ENCODE measurements around the gene HS6ST3. TPM values are rescaled to one million over a fixed set of nuclear protein-coding genes. Genes with fewer than 3 reads are reported as not detected.
A peak's percentile ranks its signal among the peaks of the same experiment; 100 is the strongest.

Gene HS6ST3
- total RNA-seq, 1 experiment from 2014 or later = not detected

- no TSS peak for BruUV-seq (replicated peaks)
- H3K9me3 Mint-ChIP-seq (ENCODE audit: unreplicated experiment) = no peaks in the 10 kb centered on the region
- no peaks in the 10 kb centered on the region for H3K27me3 ChIP-seq (replicated peaks; ENCODE audit: control insufficient read depth, insufficient read depth, low read length)
- H3K36me3 Mint-ChIP-seq (ENCODE audit: insufficient read depth, unreplicated experiment) = no peaks in the 10 kb centered on the region
- no peak overlapping the region for H3K27ac Mint-ChIP-seq (ENCODE audit: unreplicated experiment)
- H3K4me1 ChIP-seq = peaks cover 9% of the 10 kb centered on the region
- intact Hi-C loops (cut with micrococcal nuclease; ENCODE audit: unreplicated experiment) = no loop called here
- peaks cover 14% of the 10 kb centered on the region for H3K27me3 Mint-ChIP-seq (ENCODE audit: insufficient read depth, unreplicated experiment)
- no peak overlapping the region for H3K4me3 ChIP-seq (ENCODE audit: low read depth, low read length)
- H3K9me3 ChIP-seq = peaks cover 4% of the 10 kb centered on the region; the same call in 1 of the 2 replicates
- H3K4me1 Mint-ChIP-seq (ENCODE audit: low read depth, unreplicated experiment) = no peaks in the 10 kb centered on the region
- POLR2A ChIA-PET = no interaction called here
- H3K4me3 Mint-ChIP-seq (ENCODE audit: unreplicated experiment) = no peak overlapping the region
- CTCF ChIA-PET = no interaction called here
- TF ChIP-seq, protein P1, sequence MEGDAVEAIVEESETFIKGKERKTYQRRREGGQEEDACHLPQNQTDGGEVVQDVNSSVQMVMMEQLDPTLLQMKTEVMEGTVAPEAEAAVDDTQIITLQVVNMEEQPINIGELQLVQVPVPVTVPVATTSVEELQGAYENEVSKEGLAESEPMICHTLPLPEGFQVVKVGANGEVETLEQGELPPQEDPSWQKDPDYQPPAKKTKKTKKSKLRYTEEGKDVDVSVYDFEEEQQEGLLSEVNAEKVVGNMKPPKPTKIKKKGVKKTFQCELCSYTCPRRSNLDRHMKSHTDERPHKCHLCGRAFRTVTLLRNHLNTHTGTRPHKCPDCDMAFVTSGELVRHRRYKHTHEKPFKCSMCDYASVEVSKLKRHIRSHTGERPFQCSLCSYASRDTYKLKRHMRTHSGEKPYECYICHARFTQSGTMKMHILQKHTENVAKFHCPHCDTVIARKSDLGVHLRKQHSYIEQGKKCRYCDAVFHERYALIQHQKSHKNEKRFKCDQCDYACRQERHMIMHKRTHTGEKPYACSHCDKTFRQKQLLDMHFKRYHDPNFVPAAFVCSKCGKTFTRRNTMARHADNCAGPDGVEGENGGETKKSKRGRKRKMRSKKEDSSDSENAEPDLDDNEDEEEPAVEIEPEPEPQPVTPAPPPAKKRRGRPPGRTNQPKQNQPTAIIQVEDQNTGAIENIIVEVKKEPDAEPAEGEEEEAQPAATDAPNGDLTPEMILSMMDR (IDR thresholded peaks at IDR 0.05; ENCODE audit: insufficient read depth in 1 of 2, low read depth in 1 of 2, low read length in 1 of 2, severe bottlenecking in 1 of 2, unreplicated experiment in 1 of 2) = no peak
- no peaks in the 10 kb centered on the region for H3K36me3 ChIP-seq (ENCODE audit: control insufficient read depth, insufficient read depth, low read length)
- no peak for DNase-seq
Observed at GRCh38 chr13:96844195-96844594, 754.3 kb downstream of the HS6ST3 start.

GRCh38 chr13:96844616-96845015 lies 754.7 kb downstream of the HS6ST3 start:
- H3K4me3 Mint-ChIP-seq (ENCODE audit: unreplicated experiment) = no peak overlapping the region
- DNase-seq = no peak
- intact Hi-C loops (cut with micrococcal nuclease; ENCODE audit: unreplicated experiment) = no loop called here
- Histone ChIP-seq H3K36me3 (ENCODE audit: control insufficient read depth, insufficient read depth, low read length) (no peaks in the 10 kb centered on the region), H3K4me1 (peaks cover 9% of the 10 kb centered on the region), H3K27me3 (replicated peaks; ENCODE audit: control insufficient read depth, insufficient read depth, low read length) (no peaks in the 10 kb centered on the region), H3K4me3 (ENCODE audit: low read depth, low read length) (no peak overlapping the region), H3K9me3 (peaks cover 4% of the 10 kb centered on the region; the same call in 1 of the 2 replicates)
- H3K9me3 Mint-ChIP-seq (ENCODE audit: unreplicated experiment) = no peaks in the 10 kb centered on the region
- BruUV-seq (replicated peaks) = no TSS peak
- no peaks in the 10 kb centered on the region for H3K4me1 Mint-ChIP-seq (ENCODE audit: low read depth, unreplicated experiment)
- CTCF ChIA-PET = no interaction called here
- H3K27me3 Mint-ChIP-seq (ENCODE audit: insufficient read depth, unreplicated experiment) = peaks cover 13% of the 10 kb centered on the region
- H3K27ac Mint-ChIP-seq (ENCODE audit: unreplicated experiment) = no peak overlapping the region
- TF ChIP-seq, protein P1 (IDR thresholded peaks at IDR 0.05; ENCODE audit: insufficient read depth in 1 of 2, low read depth in 1 of 2, low read length in 1 of 2, severe bottlenecking in 1 of 2, unreplicated experiment in 1 of 2) = no peak
- POLR2A ChIA-PET = no interaction called here
- no peaks in the 10 kb centered on the region for H3K36me3 Mint-ChIP-seq (ENCODE audit: insufficient read depth, unreplicated experiment)

DNA sequence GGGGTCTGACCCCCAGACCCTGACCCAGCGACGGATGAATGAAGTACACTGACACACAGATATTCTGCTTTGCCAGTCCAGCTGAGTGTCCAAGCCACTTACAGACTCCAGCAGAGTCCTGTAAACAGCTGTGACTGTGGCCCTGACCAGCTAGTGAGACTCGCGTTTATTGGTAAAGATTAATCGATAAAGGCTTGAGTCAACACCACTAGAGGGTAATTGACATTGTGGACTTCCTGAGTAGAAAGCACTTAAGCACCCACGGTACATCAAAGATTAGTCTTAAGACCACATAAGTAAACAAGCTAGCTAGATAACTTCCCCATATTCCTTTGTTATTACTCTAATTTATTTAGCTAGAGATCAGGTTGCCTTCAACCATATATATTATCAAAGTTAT lies 758.4 kb downstream of the HS6ST3 start:
- CTCF ChIA-PET = interaction anchor here (0.6 kb wide), 1 partner anchor 277 kb away, joined by 8 read pairs; no protein-coding TSS in a partner anchor

More for the DNA sequence above, 758.4 kb downstream of the HS6ST3 start:
- no TSS peak for BruUV-seq (replicated peaks)
- TF ChIP-seq, protein P1 (IDR thresholded peaks at IDR 0.05; ENCODE audit: insufficient read depth in 1 of 2, low read depth in 1 of 2, low read length in 1 of 2, severe bottlenecking in 1 of 2, unreplicated experiment in 1 of 2) = no peak
- Histone ChIP-seq H3K4me3 (ENCODE audit: low read depth, low read length) (no peak overlapping the region), H3K36me3 (ENCODE audit: control insufficient read depth, insufficient read depth, low read length) (no peaks in the 10 kb centered on the region), H3K4me1 (peaks cover 9% of the 10 kb centered on the region), H3K9me3 (peaks cover 4% of the 10 kb centered on the region; the same call in 1 of the 2 replicates), H3K27me3 (replicated peaks; ENCODE audit: control insufficient read depth, insufficient read depth, low read length) (no peaks in the 10 kb centered on the region)
- Mint-ChIP-seq H3K27me3 (ENCODE audit: insufficient read depth, unreplicated experiment) (peaks cover 17% of the 10 kb centered on the region), H3K27ac (ENCODE audit: unreplicated experiment) (no peak overlapping the region), H3K9me3 (ENCODE audit: unreplicated experiment) (no peaks in the 10 kb centered on the region), H3K4me1 (ENCODE audit: low read depth, unreplicated experiment) (no peaks in the 10 kb centered on the region), H3K36me3 (ENCODE audit: insufficient read depth, unreplicated experiment) (no peaks in the 10 kb centered on the region), H3K4me3 (ENCODE audit: unreplicated experiment) (no peak overlapping the region)
- intact Hi-C loops (cut with micrococcal nuclease; ENCODE audit: unreplicated experiment) = loop anchor here (1.0 kb wide), 1 partner anchor 78 kb away; no protein-coding TSS in a partner anchor
- DNase-seq = peak in 1 of 2 experiments; percentile 12
- POLR2A ChIA-PET = no interaction called here
